Astrocyte of the cerebellum (primary cell): ENCODE results near the gene TMEM266.

ENCODE experiments used
- DNase-seq: peaks from one replicate; pipeline ENCODE4 v3.0.0-alpha.2; 2011; ENCODE audit warnings: low read depth
- H3K4me3 ChIP-seq: 2 replicates; pipeline ENCODE4 v1.5.1; 2011; ENCODE audit warnings: mild to moderate bottlenecking, low read depth, low read length, moderate library complexity
- in situ Hi-C: cut with HindIII; loops from 2 replicates; pipeline ENCODE4 v1.10.0; 2017; ENCODE audit warnings: low sequenced_read_pairs
- TF ChIP-seq, protein P1 (sequence below): IDR thresholded peaks from 2 replicates; pipeline ENCODE4 v1.5.1; 2012; ENCODE audit warnings: low read length, low read depth, moderate library complexity, mild to moderate bottlenecking; ENCODE audit errors: missing control alignments

Gene TMEM266

DNA sequence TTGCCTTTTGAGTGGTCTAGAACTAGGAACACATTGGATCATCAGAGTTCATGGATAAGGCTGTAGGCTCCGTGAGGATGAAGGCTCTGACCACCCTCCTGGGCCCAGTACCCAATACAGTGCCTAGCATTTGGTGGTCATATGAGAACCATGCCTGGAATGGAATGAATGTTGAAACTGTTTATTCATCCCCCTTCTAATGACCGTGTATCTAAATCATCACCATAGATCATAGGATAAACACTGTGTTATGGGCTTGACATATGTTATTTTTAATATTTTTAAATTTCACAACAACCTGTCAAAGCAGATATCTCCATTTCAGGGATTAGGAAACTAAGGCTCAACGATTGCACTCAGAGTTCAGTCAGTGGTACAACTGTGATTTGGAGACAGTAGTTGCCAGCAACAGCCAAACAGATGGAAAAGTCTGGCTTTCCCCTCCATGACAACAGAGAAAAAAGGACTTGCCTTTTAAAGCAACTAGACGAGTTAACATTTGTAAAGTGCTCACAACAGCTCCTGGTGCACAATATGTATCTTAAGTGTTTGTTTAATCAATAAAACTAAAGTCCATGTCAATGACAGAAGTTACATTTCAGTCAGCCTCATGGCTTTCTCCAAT, 89.6 kb downstream of the TMEM266 start:
- TF ChIP-seq, protein P1, sequence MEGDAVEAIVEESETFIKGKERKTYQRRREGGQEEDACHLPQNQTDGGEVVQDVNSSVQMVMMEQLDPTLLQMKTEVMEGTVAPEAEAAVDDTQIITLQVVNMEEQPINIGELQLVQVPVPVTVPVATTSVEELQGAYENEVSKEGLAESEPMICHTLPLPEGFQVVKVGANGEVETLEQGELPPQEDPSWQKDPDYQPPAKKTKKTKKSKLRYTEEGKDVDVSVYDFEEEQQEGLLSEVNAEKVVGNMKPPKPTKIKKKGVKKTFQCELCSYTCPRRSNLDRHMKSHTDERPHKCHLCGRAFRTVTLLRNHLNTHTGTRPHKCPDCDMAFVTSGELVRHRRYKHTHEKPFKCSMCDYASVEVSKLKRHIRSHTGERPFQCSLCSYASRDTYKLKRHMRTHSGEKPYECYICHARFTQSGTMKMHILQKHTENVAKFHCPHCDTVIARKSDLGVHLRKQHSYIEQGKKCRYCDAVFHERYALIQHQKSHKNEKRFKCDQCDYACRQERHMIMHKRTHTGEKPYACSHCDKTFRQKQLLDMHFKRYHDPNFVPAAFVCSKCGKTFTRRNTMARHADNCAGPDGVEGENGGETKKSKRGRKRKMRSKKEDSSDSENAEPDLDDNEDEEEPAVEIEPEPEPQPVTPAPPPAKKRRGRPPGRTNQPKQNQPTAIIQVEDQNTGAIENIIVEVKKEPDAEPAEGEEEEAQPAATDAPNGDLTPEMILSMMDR: no peak
- DNase-seq: no peak
- in situ Hi-C loops: no loop called here

DNA sequence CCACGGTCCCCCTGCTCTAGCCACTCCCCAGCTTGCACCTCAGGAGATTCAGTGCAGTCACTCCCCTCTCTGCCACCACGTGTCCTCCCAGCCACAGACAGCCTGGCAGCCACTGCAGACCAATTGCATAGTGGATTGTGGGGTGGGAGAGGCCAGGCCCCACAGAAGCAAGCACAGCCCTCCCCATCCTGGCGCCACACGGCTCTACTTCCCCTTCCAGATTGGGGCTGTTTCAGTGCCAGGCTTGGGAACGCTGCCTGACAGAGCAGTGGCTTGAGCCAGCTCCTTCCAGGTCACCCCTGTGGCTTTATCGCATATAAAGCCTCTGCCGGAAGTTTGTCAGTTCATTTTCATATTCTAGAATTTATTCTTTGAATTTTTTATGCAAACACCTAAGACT, 90.7 kb downstream of the TMEM266 start:
- no peak for DNase-seq
- H3K4me3 ChIP-seq: no peak overlapping the region
- in situ Hi-C loops: no loop called here
- TF ChIP-seq, protein P1: no peak

More for the DNA sequence above, 89.6 kb downstream of the TMEM266 start:
- H3K4me3 ChIP-seq: no peak overlapping the region

DNA sequence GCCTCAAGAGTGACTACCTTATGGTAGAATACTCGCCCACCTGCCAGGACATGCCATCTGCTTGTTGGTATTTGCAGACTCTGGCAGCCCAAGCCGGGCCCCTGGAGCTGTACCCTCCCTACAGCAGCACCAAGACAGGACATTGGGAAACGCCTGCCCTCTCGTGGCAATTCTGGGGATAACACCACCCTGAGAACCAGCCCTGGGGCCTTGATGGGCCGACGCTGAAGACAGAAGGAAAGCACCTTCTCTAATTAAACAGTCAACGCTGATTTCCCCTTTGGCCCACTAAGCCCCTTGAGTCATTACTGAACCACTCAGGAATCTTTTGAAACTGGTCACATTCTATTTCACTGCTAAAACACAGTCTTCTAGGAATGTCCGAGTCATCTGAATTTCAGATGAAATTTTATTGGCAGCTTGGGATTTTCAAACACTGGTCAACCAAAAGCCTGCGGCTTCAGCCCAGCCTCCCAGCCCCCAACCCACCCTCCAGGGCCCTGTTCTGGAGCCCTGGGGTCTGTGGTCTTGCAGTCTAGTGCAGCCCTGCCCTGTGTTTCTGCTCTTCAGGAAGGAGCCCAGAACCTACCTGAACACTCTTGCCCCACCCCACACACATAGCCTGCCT, 91.3 kb downstream of the TMEM266 start:
- H3K4me3 ChIP-seq: no peak overlapping the region
- DNase-seq: peak; percentile 34
- TF ChIP-seq, protein P1: peak; percentile 92
- in situ Hi-C loops: no loop called here

DNA sequence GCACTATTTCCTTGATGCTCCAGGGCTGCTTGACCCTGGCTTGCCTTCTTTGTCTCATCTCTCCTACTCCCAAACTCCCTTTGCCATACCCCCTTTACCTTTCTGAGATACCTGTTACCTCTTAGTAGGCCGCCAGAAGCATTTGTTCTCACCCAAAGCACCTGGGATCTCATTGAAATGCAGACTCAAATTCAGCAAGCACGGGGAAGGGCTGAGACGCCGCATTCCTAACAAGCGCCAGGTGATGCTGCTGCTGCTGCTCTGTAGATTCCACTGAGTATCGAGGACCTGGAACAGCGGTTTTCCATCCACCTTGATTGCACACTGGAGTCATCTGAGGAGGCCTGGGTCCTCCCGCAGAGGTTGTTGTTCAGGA, 91.8 kb downstream of the TMEM266 start:
- no peak for DNase-seq
- in situ Hi-C loops: no loop called here
- H3K4me3 ChIP-seq: no peak overlapping the region
- TF ChIP-seq, protein P1: no peak

DNA sequence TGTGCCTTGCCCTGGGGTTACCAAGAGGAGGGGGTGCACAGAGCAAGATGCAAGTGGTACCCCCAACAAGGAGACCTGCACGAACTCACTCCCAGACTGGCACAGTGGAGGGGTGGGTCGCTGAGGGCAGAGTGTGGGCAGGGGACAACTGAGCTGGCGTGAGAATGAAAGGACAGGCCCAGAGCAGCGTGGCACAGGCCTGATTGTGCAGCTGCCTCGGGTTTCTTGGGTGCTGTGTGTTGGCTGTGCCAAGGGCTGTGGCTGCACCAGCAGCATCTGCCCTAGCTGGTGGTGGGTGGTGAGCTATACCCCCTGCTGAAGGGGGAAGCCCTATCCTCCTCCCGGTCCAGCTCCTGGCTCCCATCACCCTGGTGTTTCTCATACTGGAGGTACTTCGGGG, 92.4 kb downstream of the TMEM266 start:
- TF ChIP-seq, protein P1: no peak
- H3K4me3 ChIP-seq: no peak overlapping the region
- DNase-seq: no peak
- in situ Hi-C loops: no loop called here

DNA sequence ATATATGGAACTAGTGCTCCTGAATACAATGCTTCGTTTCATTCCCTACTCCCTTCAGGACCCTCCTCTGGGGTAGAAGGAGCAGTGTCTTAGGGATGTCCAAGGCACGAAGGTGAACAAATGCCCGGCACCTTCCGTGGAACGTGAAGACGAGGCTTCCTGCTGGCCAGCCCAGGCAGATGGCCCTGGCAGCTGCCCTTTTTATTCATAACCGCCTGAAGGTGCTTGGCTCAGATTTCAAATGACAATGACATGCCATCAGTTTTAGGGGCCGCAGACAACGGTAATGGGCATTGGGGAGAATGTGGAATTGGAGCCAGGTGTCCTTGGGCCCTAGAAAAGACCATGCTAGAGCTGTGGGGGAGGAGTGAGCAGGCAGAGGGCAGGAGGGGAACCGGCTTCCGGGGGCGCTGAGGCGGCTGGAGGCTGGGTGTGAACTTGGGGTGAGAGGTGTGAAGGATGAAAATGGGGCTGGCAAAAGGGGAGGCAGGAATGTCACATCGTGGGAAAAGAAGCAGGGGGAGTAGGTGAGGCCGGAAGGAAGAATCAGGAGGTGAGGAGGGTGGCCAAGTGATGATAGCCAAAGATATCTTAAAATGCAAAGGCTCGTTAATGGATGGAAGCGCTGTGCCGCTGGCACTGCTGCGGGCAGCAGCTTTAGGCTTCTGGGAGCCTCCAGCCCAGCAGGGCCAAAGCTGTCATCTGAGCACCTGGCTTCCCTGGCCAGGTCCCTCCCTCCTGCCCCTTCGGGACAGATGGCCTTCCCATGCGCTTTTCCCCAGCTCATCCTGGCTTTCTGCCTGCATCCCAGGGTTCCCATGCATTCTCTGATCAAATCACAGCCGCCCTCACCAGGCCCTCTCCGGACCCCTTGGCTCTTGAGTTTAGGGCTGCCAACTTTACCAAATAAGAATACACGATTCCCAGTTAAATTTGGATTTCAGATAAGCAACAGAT, 93.7 kb downstream of the TMEM266 start:
- H3K4me3 ChIP-seq: no peak overlapping the region
- DNase-seq: no peak
- TF ChIP-seq, protein P1: no peak
- in situ Hi-C loops: no loop called here
